Activated naive CD4-positive, alpha-beta T cell treated with anti-CD3 and anti-CD28 coated beads for 36 hours (primary cell): Measurements from ENCODE around the gene PRRC2A. TPM values are rescaled to one million over a fixed set of nuclear protein-coding genes. Genes with fewer than 3 reads are reported as not detected.

Experiments used
- CTCF ChIA-PET: fragments of 350-600 bp; sonication (Branson Sonifier 250); formaldehyde crosslinking; loops from one replicate; lab custom pipeline; 2021; ENCODE audit warnings: antibody characterized with exemption; lab: Charles Lee
- DNase-seq: peaks from one replicate; pipeline ENCODE4 v3.0.0-alpha.2; 2020
- H3K27ac Mint-ChIP-seq: one replicate; pipeline ENCODE4 v1.8.0; 2021; ENCODE audit warnings: mild to moderate bottlenecking, mixed read lengths
- H3K27me3 Mint-ChIP-seq: one replicate; pipeline ENCODE4 v1.8.0; 2021; ENCODE audit warnings: low read depth, mixed read lengths
- H3K36me3 Mint-ChIP-seq: one replicate; pipeline ENCODE4 v1.8.0; 2021; ENCODE audit warnings: low read depth, mixed read lengths
- H3K4me1 Mint-ChIP-seq: one replicate; pipeline ENCODE4 v1.8.0; 2021; ENCODE audit warnings: low read depth, mixed read lengths
- H3K4me3 Mint-ChIP-seq: one replicate; pipeline ENCODE4 v1.8.0; 2021; ENCODE audit warnings: mild to moderate bottlenecking, moderate library complexity, mixed read lengths
- H3K9me3 Mint-ChIP-seq: one replicate; pipeline ENCODE4 v1.8.0; 2021; ENCODE audit warnings: mixed read lengths
- intact Hi-C: fragments of 100-400 bp; cut with micrococcal nuclease; formaldehyde crosslinking; loops from one replicate; pipeline ENCODE4 v1.15.1; 2023
- total RNA-seq, 2 experiments: library from RNA; stranded (reverse); gene quantifications; one replicate each; pipeline ENCODE4 v1.2.3, GENCODE V29; 2021

The PRRC2A gene
- total RNA-seq, 2 experiments from 2014 or later, result 283 to 304 TPM

GRCh38 chr6:31578184-31579118 lies 42.1 kb upstream of the PRRC2A start:
- DNase-seq, result no peak
- Mint-ChIP-seq H3K27me3 (no peaks in the 10 kb centered on the region), H3K36me3 (peaks cover 50% of the 10 kb centered on the region), H3K9me3 (no peaks in the 10 kb centered on the region), H3K4me1 (peaks cover 57% of the 10 kb centered on the region), H3K4me3 (peak overlapping the region; percentile 99), H3K27ac (peak overlapping the region; percentile 99)
- intact Hi-C loops, result loop anchor here (5.0 to 10.0 kb wide), 2 partner anchors 159 to 1064 kb away; partner anchors contain the start of gene CLIC1
- CTCF ChIA-PET, result interaction anchor here (0.6 to 19.5 kb wide), 6 partner anchors 7 to 27 kb away, joined by 3 to 618 read pairs (median 42); partner anchors contain the start of genes ATP6V1G2, DDX39B, LST1 and LTB

GRCh38 chr6:31579119-31579505 lies 41.4 kb upstream of the PRRC2A start:
- Mint-ChIP-seq H3K27me3 (no peaks in the 10 kb centered on the region), H3K4me3 (peak overlapping the region; percentile 99), H3K36me3 (peaks cover 46% of the 10 kb centered on the region), H3K9me3 (no peaks in the 10 kb centered on the region), H3K4me1 (peaks cover 55% of the 10 kb centered on the region), H3K27ac (peak overlapping the region; percentile 99)
- DNase-seq, result no peak
- intact Hi-C loops, result loop anchor here (5.0 to 10.0 kb wide), 2 partner anchors 158 to 1064 kb away; partner anchors contain the start of gene CLIC1
- CTCF ChIA-PET, result interaction anchor here (0.6 to 19.5 kb wide), 4 partner anchors 9 to 28 kb away, joined by 3 to 618 read pairs (median 222); partner anchors contain the start of genes ATP6V1G2, DDX39B, NCR3 and NFKBIL1

GRCh38 chr6:31579546-31580437 lies 40.7 kb upstream of the PRRC2A start:
- Mint-ChIP-seq H3K4me3 (peak overlapping the region; percentile 99), H3K27ac (peak overlapping the region; percentile 99), H3K4me1 (peaks cover 50% of the 10 kb centered on the region), H3K36me3 (peaks cover 46% of the 10 kb centered on the region), H3K27me3 (no peaks in the 10 kb centered on the region), H3K9me3 (no peaks in the 10 kb centered on the region)
- DNase-seq, result peak; percentile 22
- CTCF ChIA-PET, result interaction anchor here (0.5 to 19.5 kb wide), 10 partner anchors 8 to 81 kb away, joined by 3 to 618 read pairs (median 4); partner anchors contain the start of genes ATP6V1G2, C6orf47, DDX39B and NCR3
- intact Hi-C loops, result loop anchor here (1.0 to 10.0 kb wide), 4 partner anchors 7 to 1065 kb away; partner anchors contain the start of genes CLIC1 and LTA

- no peak for DNase-seq
- CTCF ChIA-PET, result interaction anchor here (0.5 to 19.5 kb wide), 8 partner anchors 8 to 80 kb away, joined by 3 to 618 read pairs (median 5); partner anchors contain the start of genes ATP6V1G2, C6orf47, DDX39B and NCR3
- H3K9me3 Mint-ChIP-seq, result no peaks in the 10 kb centered on the region
- H3K4me3 Mint-ChIP-seq, result peak overlapping the region; percentile 99
- H3K27ac Mint-ChIP-seq, result peak overlapping the region; percentile 99
- peaks cover 48% of the 10 kb centered on the region for H3K4me1 Mint-ChIP-seq
- intact Hi-C loops, result loop anchor here (1.0 kb wide), 2 partner anchors 8 to 12 kb away; partner anchors contain the start of gene LTA
- no peaks in the 10 kb centered on the region for H3K27me3 Mint-ChIP-seq
- H3K36me3 Mint-ChIP-seq, result peaks cover 46% of the 10 kb centered on the region
Measured at GRCh38 chr6:31580438-31580740, 40.1 kb upstream of the PRRC2A start.

GRCh38 chr6:31580807-31581433 lies 39.6 kb upstream of the PRRC2A start:
- Mint-ChIP-seq H3K36me3 (peaks cover 42% of the 10 kb centered on the region), H3K9me3 (no peaks in the 10 kb centered on the region), H3K27me3 (no peaks in the 10 kb centered on the region), H3K4me3 (peak overlapping the region; percentile 99), H3K4me1 (peaks cover 50% of the 10 kb centered on the region), H3K27ac (peak overlapping the region; percentile 99)
- CTCF ChIA-PET, result interaction anchor here (0.5 to 19.5 kb wide), 8 partner anchors 5 to 80 kb away, joined by 3 to 618 read pairs (median 18); partner anchors contain the start of genes ATP6V1G2, C6orf47, DDX39B and NCR3
- peak; percentile 90 for DNase-seq
- intact Hi-C loops, result loop anchor here (1.0 kb wide), 6 partner anchors 9 to 39 kb away; partner anchors contain the start of genes LTA, NFKBIL1 and PRRC2A

GRCh38 chr6:31581434-31582229 lies 38.9 kb upstream of the PRRC2A start:
- DNase-seq, result peak; percentile 36
- peaks cover 57% of the 10 kb centered on the region for H3K4me1 Mint-ChIP-seq
- intact Hi-C loops, result loop anchor here (1.0 kb wide), 4 partner anchors 16 to 39 kb away; partner anchors contain the start of genes NFKBIL1 and PRRC2A
- no peaks in the 10 kb centered on the region for H3K27me3 Mint-ChIP-seq
- CTCF ChIA-PET, result interaction anchor here (1.0 to 19.5 kb wide), 6 partner anchors 6 to 204 kb away, joined by 3 to 618 read pairs (median 54); partner anchors contain the start of genes ATP6V1G2, DDX39B, NCR3 and NFKBIL1
- peaks cover 35% of the 10 kb centered on the region for H3K36me3 Mint-ChIP-seq
- H3K9me3 Mint-ChIP-seq, result no peaks in the 10 kb centered on the region
- H3K27ac Mint-ChIP-seq, result peak overlapping the region; percentile 99
- H3K4me3 Mint-ChIP-seq, result peak overlapping the region; percentile 99

GRCh38 chr6:31582230-31582643 lies 38.3 kb upstream of the PRRC2A start, which contains the start of gene LTB:
LTB (minus strand) TSS chr6:31582424; CDS start chr6:31582417, 7 bp downstream.
- DNase-seq, result peak; percentile 73
- H3K27ac Mint-ChIP-seq, result peak within 1 kb of the TSS; percentile 99
- H3K4me3 Mint-ChIP-seq, result peak within 1 kb of the TSS; percentile 99
- H3K4me1 Mint-ChIP-seq, result peaks cover 63% of the 10 kb centered on the region
- no peaks in the 10 kb centered on the region for H3K9me3 Mint-ChIP-seq
- CTCF ChIA-PET, result interaction anchor here (1.0 to 19.5 kb wide), 6 partner anchors 7 to 204 kb away, joined by 3 to 618 read pairs (median 54); partner anchors contain the start of genes ATP6V1G2, DDX39B, NCR3 and NFKBIL1
- H3K27me3 Mint-ChIP-seq, result no peaks in the 10 kb centered on the region
- peaks cover 29% of the 10 kb centered on the region for H3K36me3 Mint-ChIP-seq
- intact Hi-C loops, result no loop called here

GRCh38 chr6:31585491-31585890 lies 35.0 kb upstream of the PRRC2A start:
- intact Hi-C loops, result loop anchor here (1.0 to 5.0 kb wide), 2 partner anchors 17 to 383 kb away; no protein-coding TSS in a partner anchor
- H3K9me3 Mint-ChIP-seq, result no peaks in the 10 kb centered on the region
- CTCF ChIA-PET, result interaction anchor here (2.2 to 19.5 kb wide), 5 partner anchors 10 to 35 kb away, joined by 8 to 618 read pairs (median 78); partner anchors contain the start of genes ATP6V1G2, DDX39B, NCR3 and NFKBIL1
- peaks cover 15% of the 10 kb centered on the region for H3K36me3 Mint-ChIP-seq
- H3K4me3 Mint-ChIP-seq, result peak overlapping the region; percentile 52
- peaks cover 58% of the 10 kb centered on the region for H3K4me1 Mint-ChIP-seq
- H3K27ac Mint-ChIP-seq, result peak overlapping the region; percentile 91
- peak; percentile 84 for DNase-seq
- H3K27me3 Mint-ChIP-seq, result no peaks in the 10 kb centered on the region

GRCh38 chr6:31586008-31586407 lies 34.5 kb upstream of the PRRC2A start, which contains the start of gene LST1:
LST1 (plus strand) TSS chr6:31586277; CDS start chr6:31587300, 1,023 bp downstream.
- DNase-seq, result peak; percentile 32
- no peaks in the 10 kb centered on the region for H3K27me3 Mint-ChIP-seq
- H3K36me3 Mint-ChIP-seq, result peaks cover 13% of the 10 kb centered on the region
- peak within 1 kb of the TSS; percentile 91 for H3K27ac Mint-ChIP-seq
- CTCF ChIA-PET, result interaction anchor here (0.5 to 19.5 kb wide), 6 partner anchors 10 to 744 kb away, joined by 3 to 618 read pairs (median 46); partner anchors contain the start of genes ATP6V1G2, DDX39B, NCR3 and NFKBIL1
- intact Hi-C loops, result loop anchor here (5.0 kb wide), 1 partner anchor 384 kb away; no protein-coding TSS in a partner anchor
- no peaks in the 10 kb centered on the region for H3K9me3 Mint-ChIP-seq
- H3K4me1 Mint-ChIP-seq, result peaks cover 57% of the 10 kb centered on the region
- peak within 1 kb of the TSS; percentile 81 for H3K4me3 Mint-ChIP-seq
